B cell (primary cell): ENCODE results near the gene SCFD1. TPM values are rescaled to one million over a fixed set of nuclear protein-coding genes. Genes with fewer than 3 reads are reported as not detected.
"Not testable (repeated sequence)": the region's sequence is repeated elsewhere in the genome, so short reads cannot be mapped to it uniquely, and the experiment has no call there.

ENCODE experiments used
- ATAC-seq: fragments of 200-7000 bp; cut with Tn5 transposase; one replicate; pipeline ENCODE4 v1.10.0; 2021; ENCODE audit warnings: low read depth, mild to moderate bottlenecking, moderate number of reproducible peaks, moderate library complexity
- CTCF ChIA-PET: fragments of 350-600 bp; sonication (Branson Sonifier 250); formaldehyde crosslinking; loops from one replicate; lab custom pipeline; 2021; ENCODE audit warnings: antibody characterized with exemption, inconsistent platforms; lab: Charles Lee
- POLR2A ChIA-PET: fragments of 350-600 bp; sonication (Branson Sonifier 250); formaldehyde crosslinking; loops from one replicate; lab custom pipeline; 2021; ENCODE audit warnings: antibody characterized with exemption; lab: Charles Lee
- DNase-seq: peaks from one replicate; pipeline ENCODE4 v3.0.0; 2013
- H2AFZ ChIP-seq: 2 replicates; pipeline ENCODE4 v1.6.1; 2012; ENCODE audit warnings: mild to moderate bottlenecking, low read depth, low read length; ENCODE audit not compliant: insufficient read depth, poor library complexity, severe bottlenecking
- H3K27ac ChIP-seq, 2 donors: 1 replicate in 1 of 2; 2 replicates in 1 of 2; pipeline ENCODE4 v1.5.1; 2012 to 2013; ENCODE audit warnings: low read length in 2 of 2, mild to moderate bottlenecking in 2 of 2, moderate library complexity in 1 of 2
- H3K27me3 ChIP-seq, 4 experiments: fragments of 200-600 bp in 1 of 4; sonication (generic) in 1 of 4; replicated peaks in 1 of 4; 1 replicate in 2 of 4; 2 replicates in 2 of 4; pipeline versions ENCODE4 v1.6.1 to v1.7.0; 2013 to 2016; ENCODE audit warnings: low read length in 3 of 4, mild to moderate bottlenecking in 2 of 4, mixed read lengths in 1 of 4, moderate library complexity in 1 of 4; ENCODE audit not compliant: insufficient read depth in 4 of 4, control insufficient read depth in 3 of 4; ENCODE audit errors: control extremely low read depth in 1 of 4
- H3K36me3 ChIP-seq, 2 experiments: replicated peaks in 1 of 2; 1 replicate in 1 of 2; 2 replicates in 1 of 2; pipeline versions ENCODE4 v1.6.1 to v1.7.1; 2013; ENCODE audit warnings: low read length in 1 of 2; ENCODE audit not compliant: insufficient read depth in 2 of 2, control insufficient read depth in 1 of 2; ENCODE audit errors: control extremely low read depth in 1 of 2, extremely low read depth in 1 of 2
- H3K4me1 ChIP-seq, 2 donors: fragments of 200-600 bp in 1 of 2; sonication (generic) in 1 of 2; 1 replicate in 1 of 2; 2 replicates in 1 of 2; pipeline versions ENCODE4 v1.5.1 to v1.6.1; 2013 to 2017; ENCODE audit warnings: low read length in 2 of 2; ENCODE audit not compliant: control insufficient read depth in 2 of 2, insufficient read depth in 2 of 2
- H3K4me2 ChIP-seq: replicated peaks from 2 replicates; pipeline ENCODE3; 2012; ENCODE audit warnings: mild to moderate bottlenecking, low read depth, low read length; ENCODE audit not compliant: poor library complexity, severe bottlenecking
- H3K4me3 ChIP-seq, 5 experiments: fragments of 200-600 bp in 1 of 5; sonication (generic) in 1 of 5; 1 replicate in 3 of 5; 2 replicates in 2 of 5; pipeline versions ENCODE4 v1.5.1 to v1.7.0; 2011 to 2016; ENCODE audit warnings: low read length in 4 of 5, mild to moderate bottlenecking in 4 of 5, low read depth in 2 of 5, control low read depth in 1 of 5, moderate library complexity in 1 of 5; ENCODE audit not compliant: insufficient read depth in 1 of 5; ENCODE audit errors: control extremely low read depth in 1 of 5, extremely low read depth in 1 of 5
- H3K79me2 ChIP-seq: fragments of 200-600 bp; sonication (generic); one replicate; pipeline ENCODE4 v1.6.0; 2016; ENCODE audit warnings: low read length; ENCODE audit not compliant: control insufficient read depth, insufficient read depth
- H3K9ac ChIP-seq: fragments of 200-600 bp; sonication (generic); 2 replicates; pipeline ENCODE4 v1.6.1; 2017; ENCODE audit warnings: mild to moderate bottlenecking, low read length, moderate library complexity
- H3K9me3 ChIP-seq, 3 donors: one replicate each; pipeline versions ENCODE4 v1.6.1 to v1.7.1; 2013; ENCODE audit warnings: low read length in 2 of 3; ENCODE audit not compliant: control insufficient read depth in 2 of 3, insufficient read depth in 1 of 3; ENCODE audit errors: control extremely low read depth in 1 of 3
- H4K20me1 ChIP-seq: 2 replicates; pipeline ENCODE4 v1.6.0; 2012; ENCODE audit warnings: mild to moderate bottlenecking, low read length; ENCODE audit not compliant: insufficient read depth, control insufficient read depth, poor library complexity, severe bottlenecking
- H3K27ac Mint-ChIP-seq: one replicate; pipeline ENCODE4 v1.8.0; 2021; ENCODE audit warnings: mixed read lengths
- H3K27me3 Mint-ChIP-seq: one replicate; pipeline ENCODE4 v1.8.0; 2021; ENCODE audit warnings: mixed read lengths
- H3K4me1 Mint-ChIP-seq: one replicate; pipeline ENCODE4 v1.8.0; 2021; ENCODE audit warnings: mixed read lengths
- H3K4me3 Mint-ChIP-seq: one replicate; pipeline ENCODE4 v1.8.0; 2021; ENCODE audit warnings: mixed read lengths
- H3K9me3 Mint-ChIP-seq: one replicate; pipeline ENCODE4 v1.8.0; 2022; ENCODE audit warnings: mixed read lengths; ENCODE audit not compliant: insufficient read depth
- EZH2 ChIP-seq: IDR thresholded peaks from 2 replicates; pipeline ENCODE4 v1.6.1; 2012; ENCODE audit warnings: borderline replicate concordance, low read depth, mild to moderate bottlenecking, moderate library complexity, low read length; ENCODE audit not compliant: insufficient read depth, poor library complexity, severe bottlenecking
- WGBS: methylation state at CpG from one replicate; pipeline ENCODE4 v1.1.5; 2013; ENCODE audit warnings: missing lambda C conversion rate; ENCODE audit not compliant: insufficient coverage; 5-methylcytosine and 5-hydroxymethylcytosine counted together
- intact Hi-C: fragments of 100-400 bp; cut with micrococcal nuclease; formaldehyde crosslinking; loops from one replicate; pipeline ENCODE4 v1.10.0; 2022
- polyA plus RNA-seq: library from polyadenylated mRNA; depleted of rRNA; stranded (reverse); fragments of >200 nt; gene quantifications from 2 replicates; pipeline ENCODE4 v1.2.3, GENCODE V29; 2012
- total RNA-seq, 2 donors: library from RNA; stranded (reverse); fragments of 120-200 nt in 1 of 2; gene quantifications; 1 replicate in 1 of 2; 2 replicates in 1 of 2; pipeline versions ENCODE4 v1.2.3 to v1.2.4, GENCODE V29; 2013 to 2022
- TF ChIP-seq, protein P1 (sequence below): fragments of 200-600 bp; IDR thresholded peaks from one replicate; pipeline ENCODE4 v1.8.0; 2022; ENCODE audit warnings: antibody characterized with exemption, mild to moderate bottlenecking

SCFD1 gene
- total and polyA plus RNA-seq, 2 donors (not counting 1 experiment from before 2014, with no cell fraction given), result 23.1 to 73.0 TPM

DNA sequence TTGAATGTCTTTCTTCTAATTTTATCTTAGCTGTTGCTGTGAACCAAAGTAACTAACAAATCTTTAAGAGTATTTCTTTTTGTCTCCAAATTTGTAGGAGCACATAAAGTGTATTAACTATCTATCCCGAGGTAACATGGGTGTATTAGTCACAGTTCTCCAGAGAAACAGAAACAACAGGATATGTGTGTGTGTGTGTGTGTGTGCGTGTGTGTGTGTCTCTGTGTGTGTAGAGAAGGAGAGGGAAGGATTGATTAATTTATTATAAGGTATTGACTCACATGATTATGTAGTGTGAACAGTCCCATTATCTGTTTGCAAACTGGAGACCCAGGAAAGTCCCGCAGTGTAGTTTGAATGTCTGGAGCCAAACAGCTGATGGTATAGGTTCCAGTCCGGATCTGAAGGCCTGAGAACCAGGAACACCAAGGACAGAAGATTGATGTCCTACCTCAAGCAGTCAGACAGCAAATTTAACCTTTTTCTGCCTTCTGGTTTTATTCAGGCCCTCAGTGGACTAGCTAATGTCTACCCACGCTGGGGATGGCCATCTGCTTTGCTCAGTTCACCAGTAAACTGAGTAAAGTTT, 48.8 kb upstream of the SCFD1 start:
- WGBS, result 82% methylated on average over 5 of the region's 5 CpGs
- peaks cover 76% of the 10 kb centered on the region for H3K4me1 Mint-ChIP-seq
- no peak for DNase-seq
- no peak for ATAC-seq
- Histone ChIP-seq H3K27ac (no peak overlapping the region), H3K9ac (no peak overlapping the region), H4K20me1 (peaks cover 76% of the 10 kb centered on the region), H3K4me1 (peaks cover 5 to 32% of the 10 kb centered on the region in 2 donors), H2AFZ (no peak overlapping the region), H3K4me2 (no peak overlapping the region), H3K9me3 (no peaks in the 10 kb centered on the region), H3K27me3 (no peaks in the 10 kb centered on the region), H3K79me2 (peaks cover 99% of the 10 kb centered on the region), H3K36me3 (peaks cover 0 to 1% of the 10 kb centered on the region in 2 experiments), H3K4me3 (no peak overlapping the region)
- TF ChIP-seq EZH2, result no peak
- TF ChIP-seq, protein P1, sequence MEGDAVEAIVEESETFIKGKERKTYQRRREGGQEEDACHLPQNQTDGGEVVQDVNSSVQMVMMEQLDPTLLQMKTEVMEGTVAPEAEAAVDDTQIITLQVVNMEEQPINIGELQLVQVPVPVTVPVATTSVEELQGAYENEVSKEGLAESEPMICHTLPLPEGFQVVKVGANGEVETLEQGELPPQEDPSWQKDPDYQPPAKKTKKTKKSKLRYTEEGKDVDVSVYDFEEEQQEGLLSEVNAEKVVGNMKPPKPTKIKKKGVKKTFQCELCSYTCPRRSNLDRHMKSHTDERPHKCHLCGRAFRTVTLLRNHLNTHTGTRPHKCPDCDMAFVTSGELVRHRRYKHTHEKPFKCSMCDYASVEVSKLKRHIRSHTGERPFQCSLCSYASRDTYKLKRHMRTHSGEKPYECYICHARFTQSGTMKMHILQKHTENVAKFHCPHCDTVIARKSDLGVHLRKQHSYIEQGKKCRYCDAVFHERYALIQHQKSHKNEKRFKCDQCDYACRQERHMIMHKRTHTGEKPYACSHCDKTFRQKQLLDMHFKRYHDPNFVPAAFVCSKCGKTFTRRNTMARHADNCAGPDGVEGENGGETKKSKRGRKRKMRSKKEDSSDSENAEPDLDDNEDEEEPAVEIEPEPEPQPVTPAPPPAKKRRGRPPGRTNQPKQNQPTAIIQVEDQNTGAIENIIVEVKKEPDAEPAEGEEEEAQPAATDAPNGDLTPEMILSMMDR, result no peak
- no peaks in the 10 kb centered on the region for H3K27me3 Mint-ChIP-seq
- POLR2A ChIA-PET, result no interaction called here
- H3K9me3 Mint-ChIP-seq, result peaks cover 1% of the 10 kb centered on the region
- no peak overlapping the region for H3K27ac Mint-ChIP-seq
- no peak overlapping the region for H3K4me3 Mint-ChIP-seq
- intact Hi-C loops, result no loop called here
- CTCF ChIA-PET, result no interaction called here

DNA sequence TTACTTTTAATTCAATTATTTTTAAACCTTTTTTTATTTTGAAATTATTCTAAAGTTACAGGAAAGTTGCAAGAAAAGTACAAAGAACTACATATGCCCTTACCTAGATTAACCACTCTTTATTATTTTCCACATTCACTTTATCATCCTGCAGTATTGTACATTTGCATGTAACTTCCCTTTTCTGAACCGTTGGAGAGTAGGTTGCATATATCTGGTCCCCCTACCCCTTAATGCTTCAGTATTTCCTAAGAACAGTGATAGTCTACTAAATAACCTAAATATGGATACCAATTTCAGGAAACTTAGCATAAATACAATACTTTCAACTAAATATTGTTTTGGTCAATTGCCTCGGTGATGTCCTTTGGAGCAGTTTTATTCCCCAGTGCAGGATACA, 48.2 kb upstream of the SCFD1 start:
- ATAC-seq, result no peak
- peaks cover 0 to 1% of the 10 kb centered on the region in 2 experiments for H3K36me3 ChIP-seq
- Mint-ChIP-seq H3K4me3 (no peak overlapping the region), H3K4me1 (peaks cover 79% of the 10 kb centered on the region), H3K9me3 (peaks cover 1% of the 10 kb centered on the region), H3K27ac (no peak overlapping the region), H3K27me3 (no peaks in the 10 kb centered on the region)
- POLR2A ChIA-PET, result no interaction called here
- no peak overlapping the region for H3K4me2 ChIP-seq
- WGBS, result no CpG with 5 or more reads among the region's 2 CpGs
- TF ChIP-seq EZH2, result no peak
- no peak overlapping the region for H2AFZ ChIP-seq
- no peak overlapping the region for H3K9ac ChIP-seq
- intact Hi-C loops, result no loop called here
- DNase-seq, result no peak
- H3K27me3 ChIP-seq, result no peaks in the 10 kb centered on the region
- no peak overlapping the region for H3K4me3 ChIP-seq
- no peaks in the 10 kb centered on the region for H3K9me3 ChIP-seq
- H3K79me2 ChIP-seq, result peaks cover 99% of the 10 kb centered on the region
- no peak overlapping the region for H3K27ac ChIP-seq
- CTCF ChIA-PET, result no interaction called here
- H4K20me1 ChIP-seq, result peaks cover 76% of the 10 kb centered on the region
- H3K4me1 ChIP-seq, result peaks cover 5 to 32% of the 10 kb centered on the region in 2 donors

DNA sequence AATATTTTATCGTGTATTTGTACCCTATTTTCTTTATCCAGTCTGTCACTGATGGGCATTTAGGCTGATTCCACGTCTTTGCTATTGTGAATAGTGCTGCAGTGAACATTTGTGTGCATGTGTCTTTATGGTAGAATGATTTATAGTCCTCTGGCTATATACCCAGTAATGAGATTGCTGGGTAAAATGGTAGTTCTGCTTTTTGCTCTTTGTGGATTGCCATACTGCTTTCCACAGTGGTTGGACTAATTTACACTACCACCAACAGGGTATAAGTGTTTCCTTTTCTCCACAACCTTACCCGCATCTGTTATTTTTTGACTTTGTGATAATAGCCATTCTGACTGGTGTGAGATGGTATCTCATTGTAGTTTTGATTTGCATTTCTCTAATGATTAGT, 47.3 kb upstream of the SCFD1 start:
- peaks cover 73% of the 10 kb centered on the region for H3K4me1 Mint-ChIP-seq
- CTCF ChIA-PET, H3K27me3 ChIP-seq, ATAC-seq, H3K9ac ChIP-seq, H3K4me3 Mint-ChIP-seq, H3K27me3 Mint-ChIP-seq, POLR2A ChIA-PET, H2AFZ ChIP-seq, H3K4me3 ChIP-seq, H3K4me2 ChIP-seq, H3K9me3 Mint-ChIP-seq, DNase-seq, intact Hi-C loops, H3K36me3 ChIP-seq, H3K27ac ChIP-seq, H3K27ac Mint-ChIP-seq, H3K9me3 ChIP-seq: not testable (repeated sequence)
- 67% methylated on average over 1 of the region's 3 CpGs for WGBS
- H3K4me1 ChIP-seq, result peaks cover 5 to 32% of the 10 kb centered on the region in 2 donors
- peaks cover 78% of the 10 kb centered on the region for H4K20me1 ChIP-seq
- peaks cover 98% of the 10 kb centered on the region for H3K79me2 ChIP-seq
